Naive thymus-derived CD4-positive, alpha-beta T cell (primary cell): Measurements from ENCODE around the gene PTPRT. TPM values are rescaled to one million over a fixed set of nuclear protein-coding genes. Genes with fewer than 3 reads are reported as not detected.
"Not testable (repeated sequence)": the region's sequence is repeated elsewhere in the genome, so short reads cannot be mapped to it uniquely, and the experiment has no call there.

ENCODE experiments used
- ATAC-seq: fragments of 150-1000 bp; cut with Tn5 transposase; 2 replicates; pipeline ENCODE4 v1.10.0; 2021; ENCODE audit warnings: mild to moderate bottlenecking, moderate library complexity
- CTCF ChIA-PET: fragments of 350-600 bp; sonication (Branson Sonifier 250); formaldehyde crosslinking; loops from one replicate; lab custom pipeline; 2021; ENCODE audit warnings: antibody characterized with exemption; lab: Charles Lee
- POLR2A ChIA-PET: fragments of 350-600 bp; sonication (Branson Sonifier 250); formaldehyde crosslinking; loops from one replicate; lab custom pipeline; 2021; ENCODE audit warnings: antibody characterized with exemption, inconsistent platforms; lab: Charles Lee
- DNase-seq, 9 donors: peaks; one replicate each; pipeline versions ENCODE4 v3.0.0 to v3.0.0-alpha.2; 2020 to 2022; ENCODE audit warnings: mixed read lengths in 1 of 9
- H3K27ac ChIP-seq: one replicate; pipeline ENCODE4 v1.7.0; 2013; ENCODE audit warnings: mild to moderate bottlenecking, low read depth, low read length, moderate library complexity
- H3K27me3 ChIP-seq, 2 donors: one replicate each; pipeline ENCODE4 v1.7.0; 2013; ENCODE audit warnings: low read length in 2 of 2, mild to moderate bottlenecking in 2 of 2, moderate library complexity in 2 of 2; ENCODE audit not compliant: control insufficient read depth in 2 of 2, insufficient read depth in 2 of 2
- H3K36me3 ChIP-seq, 3 experiments: 1 replicate in 2 of 3; 2 replicates in 1 of 3; pipeline ENCODE4 v1.7.0; 2013; ENCODE audit warnings: low read length in 3 of 3, mild to moderate bottlenecking in 3 of 3, moderate library complexity in 1 of 3; ENCODE audit not compliant: insufficient read depth in 3 of 3, control insufficient read depth in 2 of 3
- H3K4me1 ChIP-seq, 2 donors: one replicate each; pipeline ENCODE4 v1.7.0; 2013; ENCODE audit warnings: low read length in 2 of 2, mild to moderate bottlenecking in 2 of 2, moderate library complexity in 1 of 2; ENCODE audit not compliant: control insufficient read depth in 2 of 2, insufficient read depth in 2 of 2
- H3K4me3 ChIP-seq: 2 replicates; pipeline ENCODE4 v1.7.0; 2013; ENCODE audit warnings: mild to moderate bottlenecking, low read length
- H3K9me3 ChIP-seq, 3 experiments: 1 replicate in 2 of 3; 2 replicates in 1 of 3; pipeline ENCODE4 v1.7.0; 2013; ENCODE audit warnings: low read length in 3 of 3; ENCODE audit not compliant: control insufficient read depth in 2 of 3
- H3K27ac Mint-ChIP-seq, 9 donors: one replicate each; pipeline ENCODE4 v1.8.0; 2020 to 2022; ENCODE audit warnings: mixed read lengths in 9 of 9, mild to moderate bottlenecking in 8 of 9, moderate library complexity in 5 of 9, inconsistent platforms in 2 of 9
- H3K27me3 Mint-ChIP-seq, 5 donors: one replicate each; pipeline ENCODE4 v1.8.0; 2021 to 2022; ENCODE audit warnings: mixed read lengths in 5 of 5, mild to moderate bottlenecking in 1 of 5
- H3K36me3 Mint-ChIP-seq, 5 donors: one replicate each; pipeline ENCODE4 v1.8.0; 2020 to 2022; ENCODE audit warnings: mixed read lengths in 5 of 5, mild to moderate bottlenecking in 3 of 5, inconsistent platforms in 1 of 5
- H3K4me1 Mint-ChIP-seq, 7 donors: one replicate each; pipeline ENCODE4 v1.8.0; 2020 to 2022; ENCODE audit warnings: mixed read lengths in 7 of 7, mild to moderate bottlenecking in 3 of 7, inconsistent platforms in 1 of 7
- H3K4me3 Mint-ChIP-seq, 10 donors: one replicate each; pipeline ENCODE4 v1.8.0; 2020 to 2022; ENCODE audit warnings: mild to moderate bottlenecking in 10 of 10, mixed read lengths in 10 of 10, moderate library complexity in 6 of 10, inconsistent platforms in 2 of 10
- H3K9me3 Mint-ChIP-seq, 11 donors: one replicate each; pipeline ENCODE4 v1.8.0; 2020 to 2022; ENCODE audit warnings: mixed read lengths in 11 of 11, mild to moderate bottlenecking in 4 of 11, inconsistent platforms in 1 of 11, moderate library complexity in 1 of 11
- intact Hi-C, 2 donors: fragments of 100-400 bp; cut with micrococcal nuclease; formaldehyde crosslinking; loops; one replicate each; pipeline ENCODE4 v1.15.1; 2023
- polyA plus RNA-seq, 2 donors: library from polyadenylated mRNA; unstranded; fragments of 300-500 nt; fragmentation: Illumina TruSeq; gene quantifications; one replicate each; pipeline ENCODE4 v1.2.3, GENCODE V29; 2021
- total RNA-seq, 6 experiments: library from RNA in 5 of 6; stranded (reverse) in 5 of 6; gene quantifications; 1 replicate in 5 of 6; 2 replicates in 1 of 6; pipeline ENCODE4 v1.2.3 and lab custom pipeline; 2021 to 2026

The PTPRT gene
- total and polyA plus RNA-seq, 7 experiments from 2014 or later: not detected

DNA sequence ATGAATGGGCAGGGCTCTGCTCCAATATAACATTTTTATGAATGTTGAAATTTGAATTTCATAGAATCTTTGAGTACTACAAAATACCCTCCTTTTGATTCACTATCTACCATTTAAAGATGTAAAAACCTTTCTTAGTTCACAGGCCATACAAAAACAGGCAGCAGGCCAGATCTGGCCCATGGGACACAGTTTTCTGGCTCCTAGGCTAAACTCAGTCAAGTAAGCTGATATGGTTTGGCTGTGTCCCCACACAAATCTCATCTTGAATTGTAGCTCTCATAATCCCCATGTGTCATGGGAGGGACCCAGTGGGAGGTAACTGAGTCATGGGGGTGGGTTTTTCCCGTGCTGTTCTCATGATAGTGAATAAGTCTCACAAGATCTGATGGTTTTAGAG, 25.0 kb downstream of the PTPRT start:
- H3K4me3 ChIP-seq, H3K4me1 ChIP-seq, H3K4me1 Mint-ChIP-seq, DNase-seq, H3K27ac ChIP-seq, H3K36me3 ChIP-seq, H3K36me3 Mint-ChIP-seq, H3K9me3 Mint-ChIP-seq, H3K9me3 ChIP-seq, CTCF ChIA-PET, ATAC-seq, H3K4me3 Mint-ChIP-seq, H3K27ac Mint-ChIP-seq, H3K27me3 ChIP-seq, H3K27me3 Mint-ChIP-seq, POLR2A ChIA-PET, intact Hi-C loops: not testable (repeated sequence)

DNA sequence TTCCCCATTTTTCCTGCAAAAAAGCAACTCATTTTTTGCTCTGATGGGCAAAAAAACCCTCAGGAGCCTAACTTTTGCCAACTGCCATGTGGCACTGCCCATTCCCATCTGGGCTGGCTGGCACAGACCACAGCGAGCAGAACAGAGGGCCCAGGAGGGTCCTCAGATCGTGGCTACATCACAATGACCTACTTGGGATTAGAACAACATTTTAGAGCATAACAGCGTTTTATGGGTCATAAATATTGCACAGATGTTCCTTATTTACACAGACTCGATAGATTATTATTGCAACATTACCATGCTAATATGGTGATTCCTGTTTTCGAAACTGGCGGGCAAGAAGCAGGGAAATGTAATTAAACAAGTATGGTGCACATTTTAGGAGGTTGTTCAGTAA, 28.0 kb downstream of the PTPRT start:
- ChIA-PET POLR2A (no interaction called here), CTCF (no interaction called here)
- Mint-ChIP-seq H3K27me3 (peaks cover 0 to 23% (median 19%) of the 10 kb centered on the region in 5 donors), H3K36me3 (peaks cover 0 to 5% (median 0%) of the 10 kb centered on the region in 5 donors), H3K27ac (no peak overlapping the region), H3K9me3 (peaks cover 0 to 16% (median 6%) of the 10 kb centered on the region in 11 donors), H3K4me1 (no peaks in the 10 kb centered on the region), H3K4me3 (no peak overlapping the region)
- intact Hi-C loops: no loop called here
- no peaks in the 10 kb centered on the region for H3K4me1 ChIP-seq
- ATAC-seq (no peak), DNase-seq (no peak)
- H3K27ac ChIP-seq: no peak overlapping the region
- no peaks in the 10 kb centered on the region for H3K27me3 ChIP-seq
- no peaks in the 10 kb centered on the region for H3K9me3 ChIP-seq
- H3K36me3 ChIP-seq: no peaks in the 10 kb centered on the region
- no peak overlapping the region for H3K4me3 ChIP-seq

- H3K36me3 ChIP-seq: no peaks in the 10 kb centered on the region
- ChIA-PET POLR2A (no interaction called here), CTCF (no interaction called here)
- no peaks in the 10 kb centered on the region for H3K9me3 ChIP-seq
- no peak overlapping the region for H3K27ac ChIP-seq
- no peaks in the 10 kb centered on the region for H3K4me1 ChIP-seq
- no peaks in the 10 kb centered on the region for H3K27me3 ChIP-seq
- H3K4me3 Mint-ChIP-seq: no peak overlapping the region
- H3K36me3 Mint-ChIP-seq: peaks cover 0 to 5% (median 0%) of the 10 kb centered on the region in 5 donors
- intact Hi-C loops: no loop called here
- no peak overlapping the region for H3K4me3 ChIP-seq
- peaks cover 0 to 16% (median 6%) of the 10 kb centered on the region in 11 donors for H3K9me3 Mint-ChIP-seq
- ATAC-seq (no peak), DNase-seq (no peak)
- H3K27me3 Mint-ChIP-seq: peaks cover 0 to 28% (median 19%) of the 10 kb centered on the region in 5 donors
- H3K4me1 Mint-ChIP-seq: no peaks in the 10 kb centered on the region
- no peak overlapping the region for H3K27ac Mint-ChIP-seq
Measured at GRCh38 chr20:43160941-43161340, 28.8 kb downstream of the PTPRT start.

DNA sequence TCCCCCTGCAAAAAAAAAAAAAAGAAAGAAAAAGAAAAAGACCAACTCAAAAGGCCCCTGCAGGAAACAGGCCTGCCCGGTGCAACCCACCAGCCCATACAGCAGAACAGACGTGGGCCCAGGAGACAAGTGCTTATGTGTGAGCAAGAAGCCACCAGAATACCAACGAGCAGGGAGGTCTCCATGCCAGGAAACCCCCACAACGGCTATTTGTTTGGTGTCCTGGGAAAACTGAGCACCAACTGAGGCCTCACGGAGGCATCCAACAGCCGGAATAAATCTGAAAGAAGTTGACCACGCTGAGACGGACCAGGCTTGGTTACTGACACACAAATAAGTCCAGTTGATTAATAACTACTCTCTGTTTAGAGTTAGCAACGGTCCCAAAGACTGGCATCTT, 29.7 kb downstream of the PTPRT start:
- Histone ChIP-seq H3K9me3 (no peaks in the 10 kb centered on the region), H3K27ac (no peak overlapping the region), H3K36me3 (no peaks in the 10 kb centered on the region), H3K27me3 (no peaks in the 10 kb centered on the region), H3K4me3 (no peak overlapping the region), H3K4me1 (no peaks in the 10 kb centered on the region)
- Mint-ChIP-seq H3K4me3 (no peak overlapping the region), H3K4me1 (no peaks in the 10 kb centered on the region), H3K27me3 (peaks cover 0 to 30% (median 19%) of the 10 kb centered on the region in 5 donors), H3K27ac (no peak overlapping the region), H3K9me3 (peaks cover 0 to 12% (median 9%) of the 10 kb centered on the region in 11 donors), H3K36me3 (peaks cover 0 to 5% (median 0%) of the 10 kb centered on the region in 5 donors)
- DNase-seq (no peak), ATAC-seq (no peak)
- POLR2A ChIA-PET: no interaction called here
- intact Hi-C loops: no loop called here
- CTCF ChIA-PET: no interaction called here

DNA sequence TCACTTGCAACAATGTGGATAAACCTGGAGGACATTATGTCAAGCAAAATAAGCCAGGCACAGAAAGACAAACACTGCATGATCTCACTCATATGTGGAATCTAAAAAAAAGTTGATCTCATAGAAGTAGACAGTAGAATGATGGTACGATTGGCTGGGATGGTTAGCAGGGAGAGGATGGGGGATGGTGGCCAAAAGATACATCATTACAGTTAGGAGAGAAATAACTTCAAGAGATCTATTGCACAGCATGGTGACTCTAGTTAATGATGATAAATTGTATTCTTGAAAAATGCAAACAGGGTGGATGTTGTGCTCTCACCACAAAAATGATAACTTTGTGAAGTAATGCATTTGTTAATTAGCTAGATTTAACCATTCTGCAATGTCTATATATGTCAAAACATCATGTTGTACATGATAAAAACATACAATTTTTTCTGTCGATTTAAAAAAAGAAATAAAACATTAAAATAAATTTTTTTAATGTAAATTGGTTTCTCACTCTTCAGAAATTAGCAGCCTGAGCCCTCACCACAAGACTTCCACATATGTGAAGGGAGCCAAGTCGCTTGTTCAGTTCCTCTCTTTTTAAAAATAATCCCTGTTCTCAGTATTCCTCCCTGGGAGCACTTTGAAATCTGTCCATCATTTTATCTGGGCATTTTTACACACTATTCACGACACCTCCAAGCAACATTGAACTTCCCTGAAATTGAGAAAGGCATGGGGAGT, 34.2 kb downstream of the PTPRT start:
- no peak for ATAC-seq
- intact Hi-C loops: no loop called here

GRCh38 chr20:43151901-43152300, 37.8 kb downstream of the PTPRT start:
- ChIA-PET POLR2A (no interaction called here), CTCF (no interaction called here)
- no peaks in the 10 kb centered on the region for H3K36me3 Mint-ChIP-seq
- Histone ChIP-seq H3K36me3 (no peaks in the 10 kb centered on the region), H3K4me3 (no peak overlapping the region), H3K9me3 (no peaks in the 10 kb centered on the region), H3K4me1 (no peaks in the 10 kb centered on the region), H3K27ac (no peak overlapping the region), H3K27me3 (no peaks in the 10 kb centered on the region)
- peaks cover 0 to 13% (median 0%) of the 10 kb centered on the region in 11 donors for H3K9me3 Mint-ChIP-seq
- intact Hi-C loops: no loop called here
- no peaks in the 10 kb centered on the region for H3K4me1 Mint-ChIP-seq
- H3K4me3 Mint-ChIP-seq: no peak overlapping the region
- DNase-seq (no peak), ATAC-seq (no peak)
- H3K27ac Mint-ChIP-seq: no peak overlapping the region
- peaks cover 0 to 36% (median 8%) of the 10 kb centered on the region in 5 donors for H3K27me3 Mint-ChIP-seq

More for the DNA sequence above, 34.2 kb downstream of the PTPRT start:
- Mint-ChIP-seq H3K27ac (no peak overlapping the region), H3K4me1 (no peaks in the 10 kb centered on the region), H3K9me3 (peaks cover 0 to 12% (median 9%) of the 10 kb centered on the region in 11 donors), H3K27me3 (peaks cover 0 to 45% (median 16%) of the 10 kb centered on the region in 5 donors), H3K36me3 (peaks cover 0 to 5% (median 0%) of the 10 kb centered on the region in 5 donors), H3K4me3 (no peak overlapping the region)
- no peak overlapping the region for H3K27ac ChIP-seq
- DNase-seq: no peak
- H3K36me3 ChIP-seq: no peaks in the 10 kb centered on the region
- CTCF ChIA-PET: no interaction called here
- H3K9me3 ChIP-seq: no peaks in the 10 kb centered on the region
- POLR2A ChIA-PET: no interaction called here
- no peaks in the 10 kb centered on the region for H3K4me1 ChIP-seq
- no peak overlapping the region for H3K4me3 ChIP-seq
- H3K27me3 ChIP-seq: no peaks in the 10 kb centered on the region

DNA sequence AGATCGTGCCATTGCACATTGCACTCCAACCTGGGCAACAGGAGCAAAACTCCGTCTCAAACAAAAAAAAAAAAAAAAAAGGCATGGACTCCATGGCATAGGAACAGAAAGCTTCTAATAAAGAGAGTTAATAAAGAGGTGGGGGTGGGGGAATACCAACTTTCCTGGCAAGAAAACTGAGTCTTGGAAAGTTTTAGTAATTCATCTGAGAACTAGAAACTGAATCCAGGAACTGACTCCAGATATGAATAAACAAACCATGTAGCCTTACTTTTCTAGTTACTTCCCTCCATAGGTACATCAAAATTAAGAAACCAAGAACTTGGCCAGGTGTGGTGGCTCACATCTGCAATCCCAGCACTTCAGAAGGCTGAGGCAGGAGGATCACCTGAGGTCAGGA, 38.5 kb downstream of the PTPRT start:
- CTCF ChIA-PET: no interaction called here
- DNase-seq (no peak), ATAC-seq (no peak)
- intact Hi-C loops: no loop called here
- H3K27ac ChIP-seq: no peak overlapping the region
- H3K36me3 Mint-ChIP-seq: no peaks in the 10 kb centered on the region
- no peaks in the 10 kb centered on the region for H3K4me1 Mint-ChIP-seq
- H3K27me3 ChIP-seq: no peaks in the 10 kb centered on the region
- no peak overlapping the region for H3K27ac Mint-ChIP-seq
- H3K4me3 Mint-ChIP-seq: no peak overlapping the region
- H3K4me3 ChIP-seq: no peak overlapping the region
- no peaks in the 10 kb centered on the region for H3K36me3 ChIP-seq
- H3K9me3 Mint-ChIP-seq: peaks cover 0 to 13% (median 0%) of the 10 kb centered on the region in 11 donors
- no peaks in the 10 kb centered on the region for H3K9me3 ChIP-seq
- POLR2A ChIA-PET: no interaction called here
- no peaks in the 10 kb centered on the region for H3K4me1 ChIP-seq
- peaks cover 0 to 41% (median 8%) of the 10 kb centered on the region in 5 donors for H3K27me3 Mint-ChIP-seq
